ENCODE data around the gene NR2F1-AS1. TPM values are rescaled to one million over a fixed set of nuclear protein-coding genes. Genes with fewer than 3 reads are reported as not detected.

The NR2F1-AS1 gene
- polyA plus RNA-seq, 3 donors: not detected

DNA sequence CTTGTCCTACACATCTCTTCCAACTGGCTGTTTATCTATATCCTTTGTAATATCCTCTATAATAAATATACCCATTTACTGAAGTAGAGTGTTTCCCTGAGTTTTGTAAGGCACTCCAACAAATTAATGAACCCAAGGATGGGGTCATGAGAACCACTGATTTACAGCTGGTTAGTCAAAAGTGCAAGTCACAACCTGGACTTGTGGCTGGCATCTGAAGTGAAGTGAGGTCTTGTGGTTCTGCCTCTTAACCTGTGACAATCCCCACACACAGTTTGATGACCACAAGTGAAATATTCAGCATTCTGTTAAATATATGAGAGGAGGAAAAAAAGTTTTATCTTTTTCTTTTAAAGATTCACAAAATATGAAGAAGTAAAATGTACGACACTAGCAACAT is 126.1 kb downstream of the NR2F1-AS1 start:
- intact Hi-C loops (cut with micrococcal nuclease): no loop called here
- no CpG with 5 or more reads among the region's 1 CpG for WGBS (ENCODE audit: insufficient coverage)
- TF ChIP-seq CTCF (IDR thresholded peaks at IDR 0.05): no peak
- Histone ChIP-seq H3K36me3 (replicated peaks in 1 of 2; ENCODE audit: control insufficient read depth in 1 of 2, insufficient read depth in 2 of 2, low read length in 2 of 2) (no peaks in the 10 kb centered on the region), H3K79me2 (ENCODE audit: insufficient read depth, low read length) (no peaks in the 10 kb centered on the region), H3K4me2 (replicated peaks; ENCODE audit: extremely low read depth, low read length, poor library complexity, severe bottlenecking) (no peak overlapping the region), H3K4me3 (replicated peaks in 1 of 3; ENCODE audit: low read depth in 2 of 3, low read length in 3 of 3) (no peak overlapping the region), H3K9ac (ENCODE audit: insufficient read depth, low read length, poor library complexity, severe bottlenecking) (no peak overlapping the region), H3K4me1 (ENCODE audit: control insufficient read depth in 1 of 2, insufficient read depth in 2 of 2, low read length in 2 of 2) (no peaks in the 10 kb centered on the region), H2AFZ (ENCODE audit: insufficient read depth, low read depth, low read length, poor library complexity, severe bottlenecking) (no peak overlapping the region), H3K27me3 (ENCODE audit: control insufficient read depth in 2 of 2, insufficient read depth in 2 of 2, low read length in 2 of 2) (no peaks in the 10 kb centered on the region), H3K27ac (ENCODE audit: low read depth in 1 of 2, low read length in 2 of 2) (no peak overlapping the region), H3K9me3 (replicated peaks in 1 of 2; ENCODE audit: control insufficient read depth in 1 of 2, insufficient read depth in 1 of 2, low read length in 2 of 2) (peaks cover 0 to 7% of the 10 kb centered on the region in 2 donors), H4K20me1 (ENCODE audit: insufficient read depth, low read length) (no peaks in the 10 kb centered on the region)
- Mint-ChIP-seq H3K27me3 (ENCODE audit: low read depth in 3 of 3) (no peaks in the 10 kb centered on the region), H3K36me3 (no peaks in the 10 kb centered on the region), H3K27ac (no peak overlapping the region), H3K4me1 (no peaks in the 10 kb centered on the region), H3K4me3 (no peak overlapping the region), H3K9me3 (peaks cover 2 to 13% (median 2%) of the 10 kb centered on the region in 7 donors)
- no peak for DNase-seq

GRCh38 chr5:93452255-93452654 is 128.8 kb downstream of the NR2F1-AS1 start:
- no peak overlapping the region for H3K4me3 Mint-ChIP-seq
- H3K4me3 ChIP-seq (replicated peaks in 1 of 3; ENCODE audit: low read depth in 2 of 3, low read length in 3 of 3): no peak overlapping the region
- H3K36me3 Mint-ChIP-seq: no peaks in the 10 kb centered on the region
- H3K27me3 Mint-ChIP-seq (ENCODE audit: low read depth in 3 of 3): no peaks in the 10 kb centered on the region
- H3K9me3 ChIP-seq (replicated peaks in 1 of 2; ENCODE audit: control insufficient read depth in 1 of 2, insufficient read depth in 1 of 2, low read length in 2 of 2): no peaks in the 10 kb centered on the region
- H3K9me3 Mint-ChIP-seq: peaks cover 0 to 3% (median 0%) of the 10 kb centered on the region in 7 donors
- H3K27ac ChIP-seq (ENCODE audit: low read depth in 1 of 2, low read length in 2 of 2): no peak overlapping the region
- no peaks in the 10 kb centered on the region for H4K20me1 ChIP-seq (ENCODE audit: insufficient read depth, low read length)
- H2AFZ ChIP-seq (ENCODE audit: insufficient read depth, low read depth, low read length, poor library complexity, severe bottlenecking): no peak overlapping the region
- intact Hi-C loops (cut with micrococcal nuclease): no loop called here
- no peak for TF ChIP-seq CTCF (IDR thresholded peaks at IDR 0.05)
- no peak overlapping the region for H3K9ac ChIP-seq (ENCODE audit: insufficient read depth, low read length, poor library complexity, severe bottlenecking)
- no peaks in the 10 kb centered on the region for H3K79me2 ChIP-seq (ENCODE audit: insufficient read depth, low read length)
- no peak overlapping the region for H3K27ac Mint-ChIP-seq
- H3K36me3 ChIP-seq (replicated peaks in 1 of 2; ENCODE audit: control insufficient read depth in 1 of 2, insufficient read depth in 2 of 2, low read length in 2 of 2): no peaks in the 10 kb centered on the region
- H3K27me3 ChIP-seq (ENCODE audit: control insufficient read depth in 2 of 2, insufficient read depth in 2 of 2, low read length in 2 of 2): no peaks in the 10 kb centered on the region
- no peak for DNase-seq
- no peaks in the 10 kb centered on the region for H3K4me1 Mint-ChIP-seq
- no peak overlapping the region for H3K4me2 ChIP-seq (replicated peaks; ENCODE audit: extremely low read depth, low read length, poor library complexity, severe bottlenecking)
- H3K4me1 ChIP-seq (ENCODE audit: control insufficient read depth in 1 of 2, insufficient read depth in 2 of 2, low read length in 2 of 2): no peaks in the 10 kb centered on the region
